ENCODE measurements around the gene FAM13A.

DNA sequence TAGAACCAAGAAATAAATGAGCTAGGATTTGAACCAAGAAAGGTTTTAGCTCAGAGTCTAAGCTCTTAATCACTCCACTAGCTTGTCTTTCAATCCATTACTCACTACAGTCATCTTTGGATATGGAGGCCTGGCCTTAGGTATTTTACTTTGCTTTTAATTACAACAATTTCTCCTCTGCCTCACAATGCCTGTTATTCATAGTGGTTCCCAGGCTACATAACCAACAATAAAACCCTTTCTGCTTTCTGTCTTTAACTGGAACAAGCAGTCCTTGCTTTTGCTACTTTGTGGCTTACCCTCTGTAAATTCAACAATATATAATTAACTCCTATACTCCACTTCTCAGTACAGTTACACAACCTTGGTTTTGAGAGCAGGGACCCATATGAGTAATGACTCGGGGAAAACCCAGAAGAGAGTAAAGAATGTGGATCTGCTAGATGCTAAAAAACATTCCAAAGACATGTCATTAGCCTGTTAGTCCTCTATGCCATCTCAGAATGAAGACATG, 264.7 kb downstream of the FAM13A start:
- TF ChIP-seq POLR2AphosphoS5 (IDR thresholded peaks at IDR 0.05; ENCODE audit: insufficient read depth in 1 of 2, low read depth in 1 of 2) (peak in 1 of 2 donors; percentile 25), CTCF (IDR thresholded peaks at IDR 0.05) (no peak)

All from vagina (tissue), 2 donors.